HepG2 (cell line): ENCODE results near the gene EEFSEC. TPM values are rescaled to one million over a fixed set of nuclear protein-coding genes. Genes with fewer than 3 reads are reported as not detected.

Experiments used
- ARID2 ChIP-seq: sonication (generic); formaldehyde crosslinking; IDR thresholded peaks from 2 replicates; pipeline ENCODE4 v1.8.1; 2022; ENCODE audit warnings: mild to moderate bottlenecking, missing genetic modification reagents, borderline replicate concordance
- ARNT2 ChIP-seq: sonication (generic); formaldehyde crosslinking; IDR thresholded peaks from 2 replicates; pipeline ENCODE4 v1.8.0; 2022; ENCODE audit warnings: mild to moderate bottlenecking, low read depth, missing genetic modification reagents, moderate library complexity
- DNMT3B ChIP-seq: conservative IDR thresholded peaks from 2 replicates; pipeline ENCODE4 v1.6.1; 2016; ENCODE audit warnings: missing biosample characterization, control low read depth
- HES4 ChIP-seq: sonication (generic); formaldehyde crosslinking; IDR thresholded peaks from 2 replicates; pipeline ENCODE4 v1.9.0; 2021; ENCODE audit warnings: mild to moderate bottlenecking, missing genetic modification reagents, borderline replicate concordance
- JUNB ChIP-seq: sonication (generic); formaldehyde crosslinking; IDR thresholded peaks from 2 replicates; pipeline ENCODE4 v1.8.0; 2022; ENCODE audit warnings: missing genetic modification reagents, mild to moderate bottlenecking, borderline replicate concordance
- MEF2D ChIP-seq: sonication (generic); formaldehyde crosslinking; IDR thresholded peaks from 2 replicates; pipeline ENCODE4 v1.5.1; 2020; ENCODE audit warnings: mild to moderate bottlenecking, missing genetic modification reagents
- NFYC ChIP-seq: IDR thresholded peaks from 2 replicates; pipeline ENCODE4 v1.6.1; 2016; ENCODE audit warnings: missing genetic modification reagents, missing compliant biosample characterization
- NPAS2 ChIP-seq: sonication (generic); formaldehyde crosslinking; IDR thresholded peaks from 2 replicates; pipeline ENCODE4 v1.8.0; 2022; ENCODE audit warnings: mild to moderate bottlenecking, missing genetic modification reagents, borderline replicate concordance
- NR2F1 ChIP-seq, 2 experiments: fragments of 450-650 bp in 1 of 2; formaldehyde crosslinking in 1 of 2; IDR thresholded peaks; 2 replicates each; pipeline versions ENCODE4 v1.5.0 to v1.6.1; 2016 to 2020; ENCODE audit warnings: mild to moderate bottlenecking in 1 of 2, missing compliant biosample characterization in 1 of 2, missing genetic modification reagents in 1 of 2, moderate library complexity in 1 of 2
- NR2F6 ChIP-seq, 2 experiments: IDR thresholded peaks; 2 replicates each; pipeline ENCODE4 v1.6.1; 2016; ENCODE audit warnings: antibody characterized with exemption in 1 of 2, mild to moderate bottlenecking in 1 of 2
- PATZ1 ChIP-seq: sonication (generic); formaldehyde crosslinking; IDR thresholded peaks from 2 replicates; pipeline ENCODE4 v1.4.0; 2020; ENCODE audit warnings: missing genetic modification reagents
- POLR2AphosphoS5 ChIP-seq: IDR thresholded peaks from 2 replicates; pipeline ENCODE4 v1.6.1; 2012; ENCODE audit warnings: low read depth, low read length
- TFAP4 ChIP-seq: sonication (generic); IDR thresholded peaks from 2 replicates; pipeline ENCODE4 v1.6.1; 2016; ENCODE audit warnings: low read depth, borderline replicate concordance
- THYN1 ChIP-seq: sonication (generic); formaldehyde crosslinking; IDR thresholded peaks from 2 replicates; pipeline ENCODE4 v1.8.1; 2023; ENCODE audit warnings: low read depth, mild to moderate bottlenecking, moderate library complexity, missing genetic modification reagents, borderline replicate concordance
- ZBTB38 ChIP-seq: sonication (generic); formaldehyde crosslinking; IDR thresholded peaks from 2 replicates; pipeline ENCODE4 v1.5.1; 2020; ENCODE audit warnings: mild to moderate bottlenecking, missing genetic modification reagents
- ZFP36 ChIP-seq: fragments of 150-350 bp; IDR thresholded peaks from 2 replicates; pipeline ENCODE4 v1.6.1; 2018; ENCODE audit warnings: borderline replicate concordance, low read length, low read depth; ENCODE audit not compliant: partially characterized antibody
- ZHX1 ChIP-seq: sonication (generic); formaldehyde crosslinking; IDR thresholded peaks from 2 replicates; pipeline ENCODE4 v1.8.1; 2022; ENCODE audit warnings: low read depth, mild to moderate bottlenecking, missing genetic modification reagents
- ZNF576 ChIP-seq: sonication (generic); formaldehyde crosslinking; IDR thresholded peaks from 2 replicates; pipeline ENCODE4 v1.4.0; 2020; ENCODE audit warnings: mild to moderate bottlenecking, missing genetic modification reagents
- ZNF615 ChIP-seq: sonication (generic); formaldehyde crosslinking; IDR thresholded peaks from 2 replicates; pipeline ENCODE4 v1.5.0; 2020; ENCODE audit warnings: mild to moderate bottlenecking, missing genetic modification reagents, borderline replicate concordance
- ZNF639 ChIP-seq: conservative IDR thresholded peaks from 2 replicates; pipeline ENCODE4 v1.6.1; 2018; ENCODE audit warnings: missing genetic modification reagents
- ZNF816 ChIP-seq: sonication (generic); formaldehyde crosslinking; IDR thresholded peaks from 2 replicates; pipeline ENCODE4 v1.8.0; 2022; ENCODE audit warnings: missing genetic modification reagents, mild to moderate bottlenecking, borderline replicate concordance
- polyA plus RNA-seq, 8 experiments: library from polyadenylated mRNA; depleted of rRNA in 3 of 8; stranded (reverse) in 7 of 8; unstranded in 1 of 8; fragments of >200 nt; fragmentation: Illumina TruSeq in 4 of 8; extraction: Trizol in 4 of 8; gene quantifications; 2 replicates each; pipeline versions ENCODE4 v1.2.1 to v1.2.3, GENCODE V29; 2011 to 2016; ENCODE audit warnings: low read depth in 4 of 8, missing spikeins in 1 of 8, mixed read lengths in 1 of 8; ENCODE audit not compliant: insufficient read depth in 1 of 8
- total RNA-seq, 5 experiments: library from RNA; depleted of rRNA; stranded (reverse); fragments of >200 nt; fragmentation: Illumina TruSeq; extraction: Trizol; gene quantifications; 2 replicates each; pipeline ENCODE4 v1.2.3, GENCODE V29; 2016; ENCODE audit warnings: low read depth in 1 of 5

EEFSEC gene
- total and polyA plus RNA-seq, 2 of the 13 experiments (the other 11 are each of a cell fraction or from before 2014, with no cell fraction given): 6.4 to 24.2 TPM

GRCh38 chr3:128167646-128167972 is 14.3 kb downstream of the EEFSEC start (continued):
- TF ChIP-seq JUNB (CRISPR knock-in tag) (no peak), ZNF639 (CRISPR knock-in tag) (no peak), ZHX1 (CRISPR knock-in tag) (no peak), NPAS2 (no peak), POLR2AphosphoS5 (no peak), ARNT2 (CRISPR knock-in tag) (no peak), DNMT3B (CRISPR knock-in tag) (no peak), THYN1 (CRISPR knock-in tag) (0 out of 2 replicates have a peak, but pooled peaks have one; percentile 74), ARID2 (CRISPR knock-in tag) (0 out of 2 replicates have a peak, but pooled peaks have one; percentile 53), PATZ1 (CRISPR knock-in tag) (no peak), TFAP4 (no peak), ZNF615 (CRISPR knock-in tag) (no peak), ZNF576 (CRISPR knock-in tag) (no peak), NR2F6 (IDR thresholded peaks at IDR 0.05) (no peak), NR2F6 (CRISPR knock-in tag; IDR thresholded peaks at IDR 0.05) (no peak), MEF2D (CRISPR knock-in tag) (no peak), NR2F1 (CRISPR knock-in tag; IDR thresholded peaks at IDR 0.05) (no peak), HES4 (CRISPR knock-in tag) (no peak), ZNF816 (CRISPR knock-in tag) (no peak), ZFP36 (peak; percentile 4), NFYC (no peak), ZBTB38 (CRISPR knock-in tag) (no peak)
